Measurements from ENCODE around the gene NBAS. TPM values are rescaled to one million over a fixed set of nuclear protein-coding genes. Genes with fewer than 3 reads are reported as not detected.

Gene NBAS
- total and polyA plus RNA-seq, 10 of the 15 experiments (the other 5 are each of a cell fraction or from before 2014, with no cell fraction given): 4.3 to 32.7 (median 20.8) TPM

GRCh38 chr2:15186118-15186517 lies 375.0 kb downstream of the NBAS start:
- no peak overlapping the region for H3K27ac ChIP-seq (ENCODE audit: control insufficient read depth, insufficient read depth)
- CTCF ChIA-PET: no interaction called here

More at GRCh38 chr2:15186118-15186517, 375.0 kb downstream of the NBAS start:
- ATAC-seq (no peak), FAIRE-seq (no peak), DNase-seq (ENCODE audit: low read depth, low spot score) (no peak)
- Histone ChIP-seq H3K9me3 (replicated peaks; ENCODE audit: control insufficient read depth, insufficient read depth, low read length) (no peaks in the 10 kb centered on the region), H3K79me2 (ENCODE audit: control insufficient read depth, insufficient read depth, low read length) (no peaks in the 10 kb centered on the region), H2AFZ (ENCODE audit: control insufficient read depth, low read depth, low read length) (no peak overlapping the region), H3K27me3 (replicated peaks in 1 of 2; ENCODE audit: control insufficient read depth in 2 of 2, insufficient read depth in 2 of 2, low read length in 1 of 2) (no peaks in the 10 kb centered on the region), H4K20me1 (ENCODE audit: control insufficient read depth, insufficient read depth) (no peaks in the 10 kb centered on the region), H3K36me3 (ENCODE audit: control insufficient read depth in 2 of 2, insufficient read depth in 2 of 2, low read length in 1 of 2) (no peaks in the 10 kb centered on the region; a peak in 1 of 4 replicates), H3K4me1 (ENCODE audit: control insufficient read depth, insufficient read depth, low read length) (no peaks in the 10 kb centered on the region), H3K9ac (ENCODE audit: control insufficient read depth, insufficient read depth, low read length) (no peak overlapping the region), H3K4me3 (no peak overlapping the region), H3K4me2 (ENCODE audit: control insufficient read depth, insufficient read depth) (no peak overlapping the region)
- in situ Hi-C loops (cut with MboI): no loop called here
- TF ChIP-seq MYC (IDR thresholded peaks at IDR 0.05; ENCODE audit: insufficient read depth, insufficient read length, insufficient replicate concordance, low read length, severe bottlenecking) (no peak), NFYB (IDR thresholded peaks at IDR 0.05; ENCODE audit: insufficient read depth, low read depth, low read length) (no peak), ZBTB40 (IDR thresholded peaks at IDR 0.05; ENCODE audit: borderline replicate concordance) (no peak)
- BruUV-seq (replicated peaks): no TSS peak
- SMC1A ChIA-PET (ENCODE audit: uncharacterized antibody, unreplicated experiment): interaction anchor here (0.6 kb wide), 1 partner anchor 78 kb away, joined by 3 read pairs; no protein-coding TSS in a partner anchor
- POLR2A ChIA-PET: no interaction called here
- 93% methylated on average over 2 of the region's 2 CpGs for WGBS (ENCODE audit: insufficient coverage, insufficient replicate concordance, low lambda C conversion rate, missing lambda C conversion rate)
- intact Hi-C loops (cut with micrococcal nuclease; ENCODE audit: unreplicated experiment): no loop called here
- RAD21 ChIA-PET (ENCODE audit: unreplicated experiment): no interaction called here

Measured in GM12878 (cell line).